Mucosa of gallbladder (tissue), 1 donor: ENCODE data around the gene RPS6KB2. TPM values are rescaled to one million over a fixed set of nuclear protein-coding genes. Genes with fewer than 3 reads are reported as not detected.
"Not testable (repeated sequence)": the region's sequence is repeated elsewhere in the genome, so short reads cannot be mapped to it uniquely, and the experiment has no call there.

Experiments used
- DNase-seq: peaks from one replicate; pipeline ENCODE4 v3.0.0-alpha.2; 2020; ENCODE audit warnings: low spot score
- total RNA-seq: library from RNA; stranded (reverse); gene quantifications from one replicate; pipeline ENCODE4 v1.2.1, GENCODE V29; 2021
- donor health status: DM: no; HTN: no; CAD: no.

The RPS6KB2 gene
- total RNA-seq, 1 donor from 2014 or later = 39.7 TPM

DNA sequence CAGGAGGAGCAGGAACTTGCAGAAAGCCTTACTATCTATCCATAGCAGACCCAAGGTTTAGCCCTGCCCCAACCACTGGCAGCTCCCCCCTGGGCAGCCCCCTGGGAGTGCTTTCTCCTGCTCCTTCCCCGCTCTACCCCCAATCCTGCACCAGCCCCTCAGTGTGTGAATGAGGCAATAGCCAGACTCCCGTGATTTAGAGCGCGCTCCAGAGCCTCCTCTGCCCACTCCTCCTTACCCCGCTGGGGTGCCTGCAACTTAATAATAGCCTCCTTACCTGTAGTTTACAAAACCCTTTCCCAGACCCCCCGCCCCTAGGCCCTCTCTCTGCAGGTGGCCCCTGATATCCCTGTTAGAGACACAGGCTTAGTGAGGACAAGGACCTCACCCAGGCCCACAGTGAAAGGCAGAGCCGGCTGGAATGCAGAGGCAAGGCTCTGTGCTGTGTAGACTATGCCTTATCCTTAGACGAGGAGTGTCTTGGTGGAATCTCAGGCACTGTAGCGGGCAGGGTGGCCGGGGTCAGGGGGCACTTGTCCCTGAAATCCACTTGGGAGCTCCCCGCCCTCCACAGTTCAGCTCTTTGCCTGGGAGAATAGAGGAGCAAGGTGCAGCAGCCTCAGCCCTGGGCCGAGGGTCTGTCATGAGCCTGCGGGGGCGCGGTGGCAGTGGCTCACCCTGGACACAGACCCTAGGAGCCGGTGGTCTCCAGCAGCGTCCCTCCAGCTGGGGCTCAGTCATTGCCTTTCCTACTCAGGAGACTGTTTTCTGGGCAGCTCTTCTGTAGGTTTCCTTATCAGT, 17.1 kb upstream of the RPS6KB2 start:
- DNase-seq = no peak

GRCh38 chr11:67411785-67412152, 16.5 kb upstream of the RPS6KB2 start:
- DNase-seq = no peak

DNA sequence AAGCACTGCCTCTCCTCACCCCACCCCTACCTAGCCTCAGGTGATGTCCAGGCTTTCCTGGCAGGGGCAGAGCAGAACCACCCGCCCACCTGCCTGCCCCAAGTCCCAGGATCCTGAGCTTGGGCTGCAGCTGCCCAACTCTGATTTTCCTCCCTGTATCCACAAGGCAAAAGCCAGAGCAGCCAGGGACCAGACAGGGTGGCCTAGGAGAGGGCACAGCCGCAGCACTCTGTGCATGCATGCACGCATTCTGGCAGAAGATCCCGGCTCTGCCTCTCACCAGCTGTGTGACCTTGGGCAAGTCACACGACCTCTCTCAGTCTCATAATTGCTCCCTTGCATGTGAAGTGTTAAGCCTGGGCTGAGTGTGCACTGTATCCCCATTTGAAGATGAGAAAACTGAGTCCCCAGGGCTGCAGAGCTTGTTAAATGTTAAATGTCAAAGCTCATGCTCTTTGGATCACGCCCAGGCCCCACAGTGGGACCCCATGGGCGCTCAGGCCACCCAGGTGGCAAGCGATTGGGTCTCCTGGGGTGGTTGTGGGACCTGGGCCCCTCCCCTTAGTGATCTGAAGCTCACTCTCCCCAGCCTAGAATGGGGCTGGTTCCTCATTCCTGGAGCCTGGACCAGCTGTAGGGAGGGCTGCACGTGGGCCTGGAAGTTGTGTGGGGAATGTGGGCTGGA, 15.7 kb upstream of the RPS6KB2 start:
- no peak for DNase-seq

DNA sequence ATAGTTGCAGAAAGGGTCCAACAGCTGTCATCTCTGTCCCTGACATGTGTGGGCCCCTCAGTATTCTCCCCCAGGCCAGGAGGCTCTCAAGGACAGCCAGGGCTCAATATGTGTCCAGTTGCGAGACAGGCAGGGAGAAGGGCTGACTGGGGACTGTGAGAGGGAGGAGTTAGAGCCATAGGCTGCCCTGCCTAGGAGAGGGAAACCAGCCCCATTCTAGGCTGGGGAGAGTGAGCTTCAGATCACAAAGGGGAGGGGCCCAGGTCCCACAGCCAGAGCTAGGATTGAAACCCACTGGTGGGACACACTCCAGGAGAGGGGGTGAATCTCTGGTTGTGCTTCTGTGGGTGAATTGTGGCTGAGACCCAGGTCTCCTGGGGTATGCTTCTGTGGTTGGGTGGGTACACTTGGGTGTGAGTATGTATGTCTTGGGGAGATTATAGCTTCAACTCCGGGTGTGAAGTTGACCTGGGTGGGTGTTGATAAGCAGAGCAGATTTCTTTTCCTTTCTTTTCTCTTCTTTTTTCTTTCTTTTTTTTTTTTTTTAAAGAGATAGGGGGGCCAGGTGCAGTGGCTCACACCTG, 14.9 kb upstream of the RPS6KB2 start:
- DNase-seq = no peak

DNA sequence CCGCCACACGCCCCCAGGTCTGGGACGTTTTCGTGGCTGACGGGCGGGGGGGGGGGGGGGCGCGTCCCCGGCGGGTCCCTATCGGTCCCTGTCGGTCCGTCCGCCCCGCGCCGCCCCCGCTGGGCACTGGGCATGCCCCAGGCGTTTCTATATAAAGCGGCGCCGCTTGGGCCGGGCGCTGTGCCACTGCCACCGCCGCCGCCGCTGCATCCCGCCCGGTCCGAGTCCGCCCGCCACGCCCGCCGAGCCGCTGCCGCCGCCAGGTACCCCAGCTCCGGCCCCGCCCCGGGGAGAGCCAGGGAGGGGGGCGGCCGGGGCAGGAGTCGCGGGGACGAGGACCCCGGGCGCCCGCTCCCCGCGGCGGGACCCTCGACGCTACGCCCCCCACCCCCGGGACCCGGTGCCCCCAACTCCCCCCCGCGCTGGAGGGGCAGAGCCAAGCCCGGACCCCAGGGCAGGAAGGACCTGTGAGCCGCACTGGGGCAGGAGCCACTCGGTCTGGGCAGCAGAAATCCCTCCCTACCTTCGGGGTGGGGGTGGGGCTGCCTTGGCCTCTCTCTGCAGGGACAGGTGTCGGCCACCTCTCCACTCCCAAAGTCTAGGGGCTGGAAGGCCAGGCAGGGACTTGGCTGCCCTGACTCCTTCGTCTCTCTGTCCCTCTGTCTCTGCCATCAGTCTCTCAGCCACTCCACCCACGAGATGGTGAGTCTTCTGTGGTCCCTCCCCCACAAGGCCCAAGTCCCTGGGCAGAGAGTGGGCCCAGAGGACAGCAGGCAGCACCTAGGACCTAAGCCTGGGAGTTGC, 12.6 kb upstream of the RPS6KB2 start, which contains the start of gene CARNS1:
Gene CARNS1, plus strand, starts transcription at position 178 of the 804 bp plus-strand sequence. Its CDS starts 522 bp downstream, at position 700.
- DNase-seq = no peak

DNA sequence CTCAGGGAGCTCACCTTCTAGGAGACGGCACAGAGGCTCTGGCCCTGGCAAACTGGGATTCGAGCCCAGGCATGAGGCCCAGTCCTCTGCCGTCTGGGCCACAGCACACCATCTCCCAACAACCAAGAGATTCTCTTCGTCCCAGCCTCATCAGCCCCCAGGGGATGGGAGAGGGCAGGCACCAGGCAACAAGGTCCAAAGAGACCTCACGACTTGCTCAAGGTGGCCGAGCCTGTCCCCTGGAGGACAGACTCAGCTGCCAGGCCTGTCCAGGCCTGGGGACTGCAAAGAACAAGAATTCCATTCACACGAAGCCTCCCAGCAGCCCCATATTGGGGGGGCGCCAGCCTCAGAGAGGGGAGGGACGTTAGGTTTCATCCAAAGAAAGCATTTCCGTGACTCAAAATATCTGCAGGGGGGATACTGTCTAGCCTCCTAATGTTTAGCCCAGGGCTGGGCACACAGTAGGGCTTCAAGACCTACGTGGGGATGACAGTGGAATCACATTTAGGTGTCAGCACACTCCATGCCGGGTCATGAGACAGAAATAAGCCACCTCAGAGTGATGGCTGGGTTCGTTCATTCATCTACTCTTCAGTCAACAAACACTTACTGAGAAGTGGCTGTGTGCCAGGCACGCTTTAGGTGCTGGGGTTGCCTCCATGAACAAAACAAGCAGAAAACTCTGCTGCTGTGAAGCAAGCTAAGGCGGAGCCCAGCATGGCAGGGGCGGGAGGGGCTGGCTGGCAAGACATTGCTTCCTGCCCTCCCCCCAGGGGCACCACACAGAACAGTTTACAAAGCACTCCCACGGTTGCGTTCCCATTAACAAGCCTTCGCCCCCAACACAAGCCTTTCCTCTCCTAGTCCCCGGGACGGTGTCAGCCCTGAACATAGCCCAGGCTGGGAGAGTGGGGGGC, 11.6 kb upstream of the RPS6KB2 start:
- DNase-seq = peak; percentile 42

GRCh38 chr11:67417425-67417824, 10.9 kb upstream of the RPS6KB2 start:
- no peak for DNase-seq

GRCh38 chr11:67418476-67419281, 9.6 kb upstream of the RPS6KB2 start:
- no peak for DNase-seq

GRCh38 chr11:67419325-67420049, 8.8 kb upstream of the RPS6KB2 start:
- DNase-seq = no peak

DNA sequence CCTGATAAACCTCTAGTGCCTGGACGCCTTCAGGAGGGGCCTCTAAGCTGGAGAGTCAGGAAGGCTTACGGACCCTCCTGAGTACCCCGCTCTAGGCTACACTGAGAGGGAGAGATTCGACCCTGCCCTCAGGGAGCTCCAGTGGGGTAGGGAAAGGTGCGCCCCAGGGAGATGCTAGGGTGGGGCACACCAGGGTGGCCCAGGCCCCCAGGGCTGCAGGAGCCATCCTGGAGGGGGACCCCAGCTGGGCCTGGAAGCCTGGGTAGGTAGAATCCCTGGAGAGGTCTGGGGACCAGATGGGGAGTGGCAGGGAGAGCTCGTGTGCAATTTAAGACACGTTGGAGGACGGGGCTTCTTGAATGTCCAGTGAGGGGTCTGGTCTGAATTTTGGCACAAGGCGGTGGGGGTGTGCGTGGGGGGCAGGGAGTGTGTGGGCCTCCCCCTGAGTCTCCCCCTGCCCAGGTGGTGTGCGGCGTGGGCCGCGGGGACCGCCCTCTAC, 8.1 kb upstream of the RPS6KB2 start:
- DNase-seq = no peak

- DNase-seq = peak; percentile 97
Measured at GRCh38 chr11:67420646-67421429, 7.5 kb upstream of the RPS6KB2 start.

DNA sequence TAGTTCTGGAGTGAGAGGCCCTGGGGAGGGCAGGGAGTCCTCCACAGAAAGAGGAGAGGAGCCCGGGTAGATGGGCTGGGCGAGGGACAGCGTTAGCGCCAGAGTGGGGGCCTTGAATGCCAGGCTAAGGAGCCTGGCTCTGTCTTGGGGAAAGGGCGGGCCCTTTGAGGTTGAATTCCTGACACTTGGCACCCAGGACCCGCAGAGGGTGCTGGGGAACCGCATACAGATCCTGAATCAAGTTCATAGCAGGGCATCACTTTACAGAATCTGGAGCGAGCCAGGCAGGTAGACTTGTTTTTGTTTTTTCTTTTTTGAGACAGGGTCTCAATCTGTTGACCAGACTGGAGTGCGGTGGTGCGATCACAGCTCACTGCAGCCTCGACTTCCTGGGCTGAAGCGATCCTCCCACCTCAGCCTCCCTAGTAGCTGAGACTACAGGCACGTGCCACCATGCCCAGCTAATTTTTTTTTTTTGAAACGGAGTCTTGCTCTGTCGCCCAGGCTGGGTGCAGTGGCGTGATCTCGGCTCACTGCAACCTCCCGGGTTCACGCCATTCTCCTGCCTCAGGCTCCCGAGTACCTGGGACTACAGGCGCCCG, 6.8 kb upstream of the RPS6KB2 start:
- DNase-seq = no peak

- no peak for DNase-seq
Measured at GRCh38 chr11:67422891-67423290, 5.4 kb upstream of the RPS6KB2 start.

DNA sequence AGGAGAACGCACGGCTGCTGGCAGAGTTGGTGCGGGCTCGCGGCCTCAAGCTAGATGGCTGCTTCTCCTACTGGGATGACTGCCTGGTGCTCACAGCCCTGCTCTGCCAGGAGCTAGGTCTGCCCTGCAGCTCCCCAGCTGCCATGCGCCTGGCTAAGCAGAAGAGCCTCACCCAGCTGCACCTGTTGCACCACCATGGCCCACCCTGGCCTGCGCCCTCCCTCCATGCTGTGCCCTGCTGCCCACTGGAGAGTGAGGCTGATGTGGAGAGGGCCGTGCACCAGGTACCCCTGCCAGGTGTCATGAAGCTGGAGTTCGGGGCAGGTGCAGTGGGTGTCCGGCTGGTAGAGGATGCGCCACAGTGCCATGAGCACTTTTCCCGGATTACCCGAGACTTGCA, 4.8 kb upstream of the RPS6KB2 start:
- no peak for DNase-seq

DNA sequence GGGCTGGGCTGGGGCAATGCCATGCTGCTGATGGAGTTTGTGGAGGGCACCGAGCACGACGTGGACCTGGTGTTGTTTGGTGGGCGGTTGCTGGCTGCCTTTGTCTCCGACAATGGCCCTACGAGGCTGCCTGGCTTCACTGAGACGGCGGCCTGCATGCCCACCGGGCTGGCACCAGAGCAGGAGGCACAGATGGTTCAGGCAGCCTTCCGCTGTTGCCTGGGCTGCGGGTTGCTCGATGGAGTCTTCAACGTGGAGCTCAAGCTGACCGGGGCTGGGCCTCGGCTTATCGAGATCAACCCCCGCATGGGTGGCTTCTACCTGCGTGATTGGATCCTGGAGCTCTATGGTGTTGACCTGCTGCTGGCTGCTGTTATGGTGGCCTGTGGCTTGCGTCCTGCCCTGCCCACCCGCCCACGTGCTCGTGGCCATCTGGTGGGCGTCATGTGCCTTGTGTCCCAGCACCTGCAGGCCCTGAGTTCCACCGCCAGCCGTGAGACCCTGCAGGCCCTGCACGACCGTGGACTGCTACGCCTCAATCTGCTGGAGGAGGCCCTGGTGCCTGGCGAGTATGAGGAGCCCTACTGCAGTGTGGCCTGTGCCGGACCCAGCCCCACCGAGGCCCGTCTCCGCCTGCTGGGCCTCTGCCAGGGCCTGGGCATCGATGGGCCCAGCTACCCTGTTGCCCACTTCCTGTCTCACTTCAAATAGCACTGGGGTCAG, 4.2 kb upstream of the RPS6KB2 start:
- DNase-seq = no peak

GRCh38 chr11:67427364-67427859, 882 bp upstream of the RPS6KB2 start:
- not testable (repeated sequence) for DNase-seq

- no peak for DNase-seq
Measured at GRCh38 chr11:67429038-67429668, 859 bp downstream of the RPS6KB2 start.
